A673 (cell line): ENCODE measurements around the gene PTCH1.

Experiments used
- CTCF ChIP-seq: fragments of 300-800, 200-600 bp; sonication (generic); conservative IDR thresholded peaks from 2 replicates; pipeline ENCODE4 v1.5.1; 2017; ENCODE audit warnings: low read depth, mild to moderate bottlenecking, antibody characterized with exemption, low read length, moderate library complexity, mixed read lengths
- EZH2 ChIP-seq: fragments of 200-600 bp; sonication (generic); IDR thresholded peaks from 2 replicates; pipeline ENCODE4 v1.6.1; 2017; ENCODE audit warnings: borderline replicate concordance, low read depth, mild to moderate bottlenecking, mixed read lengths, antibody characterized with exemption, low read length; ENCODE audit not compliant: poor library complexity, severe bottlenecking

GRCh38 chr9:95506428-95506677 lies 10.4 kb downstream of the PTCH1 start:
- no peak for TF ChIP-seq EZH2
- TF ChIP-seq CTCF, result no peak
